Osteocyte (in vitro differentiated cells): ENCODE measurements around the gene SUV39H1. TPM values are rescaled to one million over a fixed set of nuclear protein-coding genes. Genes with fewer than 3 reads are reported as not detected.

Source experiments
- DNase-seq: peaks from one replicate; pipeline ENCODE4 v3.0.0; 2021; ENCODE audit warnings: mixed read lengths; ENCODE audit not compliant: unreplicated experiment; ENCODE audit errors: extremely low spot score
- H3K27ac Mint-ChIP-seq: one replicate; pipeline ENCODE4 v1.8.0; 2021; ENCODE audit warnings: mild to moderate bottlenecking, mixed read lengths; ENCODE audit not compliant: unreplicated experiment
- H3K27me3 Mint-ChIP-seq: one replicate; pipeline ENCODE4 v1.8.0; 2021; ENCODE audit warnings: mixed read lengths; ENCODE audit not compliant: unreplicated experiment
- H3K36me3 Mint-ChIP-seq: one replicate; pipeline ENCODE4 v1.8.0; 2021; ENCODE audit warnings: mixed read lengths; ENCODE audit not compliant: unreplicated experiment
- H3K4me1 Mint-ChIP-seq: one replicate; pipeline ENCODE4 v1.8.0; 2021; ENCODE audit warnings: mixed read lengths; ENCODE audit not compliant: unreplicated experiment
- H3K4me3 Mint-ChIP-seq: one replicate; pipeline ENCODE4 v1.8.0; 2021; ENCODE audit warnings: mild to moderate bottlenecking, moderate library complexity, mixed read lengths; ENCODE audit not compliant: unreplicated experiment
- H3K9me3 Mint-ChIP-seq: one replicate; pipeline ENCODE4 v1.8.0; 2021; ENCODE audit warnings: mixed read lengths; ENCODE audit not compliant: unreplicated experiment
- CTCF ChIP-seq: fragments of 200-600 bp; sonication (generic); IDR thresholded peaks from 2 replicates; pipeline ENCODE4 v1.5.0; 2021; ENCODE audit warnings: antibody characterized with exemption, mild to moderate bottlenecking, moderate library complexity
- total RNA-seq: library from RNA; stranded (reverse); gene quantifications from 2 replicates; pipeline ENCODE4 v1.2.1, GENCODE V29; 2021

SUV39H1 gene
- total RNA-seq, 1 donor from 2014 or later: 4.5 TPM

- Mint-ChIP-seq H3K27ac (no peak overlapping the region), H3K27me3 (peaks cover 2% of the 10 kb centered on the region), H3K9me3 (peaks cover 8% of the 10 kb centered on the region), H3K4me3 (no peak overlapping the region), H3K36me3 (no peaks in the 10 kb centered on the region), H3K4me1 (no peaks in the 10 kb centered on the region)
- DNase-seq: no peak
- TF ChIP-seq CTCF: no peak
Observed at GRCh38 chrX:48745222-48745621, 48.7 kb downstream of the SUV39H1 start.

DNA sequence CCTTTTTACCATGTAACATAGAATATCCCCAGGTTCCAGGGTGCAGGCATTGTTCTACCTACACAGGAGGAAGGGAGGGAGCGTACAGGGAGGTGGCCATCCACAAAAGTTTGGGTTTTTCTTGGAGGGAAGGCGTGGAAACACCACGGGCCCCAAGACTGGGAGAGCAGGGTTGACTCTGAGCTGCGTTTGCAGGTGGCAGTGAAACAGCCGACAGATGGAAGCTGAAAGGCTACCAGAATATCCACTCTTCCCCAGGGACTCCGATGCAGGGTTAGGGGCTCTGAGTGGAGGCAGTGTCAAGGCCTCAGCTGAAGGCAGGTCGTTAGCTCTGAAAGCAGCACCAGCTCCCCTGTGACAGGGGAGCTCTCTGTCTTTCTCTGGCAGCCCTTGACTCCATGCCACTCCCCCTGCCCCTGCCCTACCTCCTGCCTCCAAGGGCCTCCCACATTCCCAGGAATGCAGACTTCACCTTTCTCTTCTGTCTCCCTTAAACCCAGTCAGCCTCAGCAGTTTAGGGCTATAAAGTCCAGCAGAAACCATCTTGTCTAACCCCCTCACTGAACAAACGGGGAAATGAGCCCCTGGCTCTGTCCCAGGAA is 51.0 kb downstream of the SUV39H1 start:
- peaks cover 2% of the 10 kb centered on the region for H3K27me3 Mint-ChIP-seq
- no peak for TF ChIP-seq CTCF
- no peak overlapping the region for H3K27ac Mint-ChIP-seq
- DNase-seq: no peak
- H3K4me1 Mint-ChIP-seq: no peaks in the 10 kb centered on the region
- H3K4me3 Mint-ChIP-seq: no peak overlapping the region
- H3K36me3 Mint-ChIP-seq: no peaks in the 10 kb centered on the region
- H3K9me3 Mint-ChIP-seq: peaks cover 3% of the 10 kb centered on the region

GRCh38 chrX:48749182-48749581 is 52.6 kb downstream of the SUV39H1 start:
- TF ChIP-seq CTCF: no peak
- Mint-ChIP-seq H3K27me3 (peaks cover 2% of the 10 kb centered on the region), H3K27ac (no peak overlapping the region), H3K9me3 (peaks cover 3% of the 10 kb centered on the region), H3K36me3 (no peaks in the 10 kb centered on the region), H3K4me3 (no peak overlapping the region), H3K4me1 (no peaks in the 10 kb centered on the region)
- no peak for DNase-seq

DNA sequence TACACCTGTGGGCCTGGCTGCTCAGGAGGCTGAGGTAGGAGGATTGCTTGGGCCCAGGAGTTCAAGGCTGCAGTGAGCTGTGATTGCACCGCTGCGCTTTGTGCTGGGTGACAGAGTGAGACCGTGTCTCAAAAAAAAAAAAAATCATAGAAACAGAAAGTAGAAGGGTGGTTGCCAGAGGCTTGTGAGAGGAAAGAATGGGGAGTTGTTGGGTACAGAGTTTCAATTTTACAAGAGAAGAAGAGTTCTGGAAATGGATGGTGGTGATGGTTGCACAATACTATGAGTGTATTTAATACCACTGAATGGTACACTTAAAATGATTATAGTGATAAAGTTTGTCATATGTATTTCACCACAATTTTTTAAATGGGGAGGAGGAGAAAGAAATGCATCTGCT is 54.8 kb downstream of the SUV39H1 start:
- H3K9me3 Mint-ChIP-seq: no peaks in the 10 kb centered on the region

DNA sequence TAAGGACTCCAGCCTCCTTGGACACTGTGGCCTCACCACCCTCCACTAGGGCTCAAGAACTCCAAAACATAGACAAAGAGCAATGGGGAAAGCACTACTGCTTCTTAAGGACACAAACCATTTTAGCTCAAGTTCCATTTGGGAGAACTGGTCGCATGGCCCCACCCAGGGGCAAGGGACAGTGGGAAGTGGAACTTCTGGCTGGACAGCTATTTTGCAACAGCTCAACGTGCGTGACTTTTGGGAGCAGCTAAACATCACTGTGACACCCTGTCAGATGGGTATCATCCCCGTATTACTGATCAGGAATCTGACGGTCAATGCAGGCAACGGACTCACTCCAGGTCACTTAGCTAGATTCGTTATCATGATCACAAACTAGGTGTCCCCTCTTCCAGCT is 56.0 kb downstream of the SUV39H1 start:
- H3K27ac Mint-ChIP-seq: no peak overlapping the region
- no peak overlapping the region for H3K4me3 Mint-ChIP-seq
- H3K9me3 Mint-ChIP-seq: no peaks in the 10 kb centered on the region
- H3K4me1 Mint-ChIP-seq: no peaks in the 10 kb centered on the region
- H3K36me3 Mint-ChIP-seq: no peaks in the 10 kb centered on the region
- no peak for DNase-seq
- TF ChIP-seq CTCF: no peak
- H3K27me3 Mint-ChIP-seq: peaks cover 3% of the 10 kb centered on the region

More for the DNA sequence above, 54.8 kb downstream of the SUV39H1 start:
- no peak overlapping the region for H3K4me3 Mint-ChIP-seq
- H3K27ac Mint-ChIP-seq: no peak overlapping the region
- no peak for DNase-seq
- no peaks in the 10 kb centered on the region for H3K4me1 Mint-ChIP-seq
- no peaks in the 10 kb centered on the region for H3K36me3 Mint-ChIP-seq
- H3K27me3 Mint-ChIP-seq: peaks cover 3% of the 10 kb centered on the region
- TF ChIP-seq CTCF: no peak
